Measurements from ENCODE around the gene LRRC28. TPM values are rescaled to one million over a fixed set of nuclear protein-coding genes. Genes with fewer than 3 reads are reported as not detected.

Gene LRRC28
- total and polyA plus RNA-seq, 2 donors (not counting 1 experiment from before 2014, with no cell fraction given), result 20.1 to 23.8 TPM

DNA sequence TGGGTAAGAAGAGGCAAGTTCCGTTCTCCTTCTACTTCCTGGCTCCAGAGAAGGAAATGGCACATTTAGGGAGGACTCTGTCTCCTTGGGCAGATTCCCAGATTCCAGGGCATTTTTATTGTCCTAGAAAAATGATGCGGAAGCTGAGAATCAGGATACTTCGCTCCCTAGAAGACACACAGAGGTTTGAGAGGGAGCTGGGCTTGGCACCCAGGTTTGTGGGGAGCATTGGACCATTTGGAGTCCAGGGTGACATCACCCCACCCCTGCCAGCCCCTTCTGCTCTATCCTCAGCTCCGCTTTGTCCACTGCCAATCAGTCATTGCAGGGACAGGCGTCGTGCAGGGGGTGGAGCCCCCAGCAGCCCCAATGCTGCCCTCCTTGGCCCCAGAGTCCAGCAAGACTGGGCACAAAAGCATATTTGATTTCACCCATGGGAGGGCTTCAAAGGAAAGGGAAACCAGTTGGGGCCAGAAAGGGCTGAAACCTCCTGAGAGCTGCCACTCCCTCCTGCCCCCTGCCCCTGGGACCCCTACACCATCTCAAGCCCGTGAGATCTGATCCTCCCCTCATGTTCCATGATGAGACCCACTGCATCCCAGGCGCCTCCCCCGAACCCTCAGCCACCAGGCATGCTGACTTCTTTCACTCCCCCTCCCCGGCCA is 184.7 kb downstream of the LRRC28 start:
- Histone ChIP-seq H3K4me1 (ENCODE audit: control insufficient read depth, extremely low read depth, insufficient read depth, low read length) (peaks cover 4% of the 10 kb centered on the region), H3K4me2 (ENCODE audit: extremely low read depth, insufficient read depth, low read length) (no peak overlapping the region), H2AFZ (ENCODE audit: low read length) (no peak overlapping the region), H3K9ac (ENCODE audit: insufficient read depth, low read length) (no peak overlapping the region), H3K27me3 (ENCODE audit: control insufficient read depth, insufficient read depth, low read length) (no peaks in the 10 kb centered on the region), H3K4me3 (replicated peaks in 1 of 4; ENCODE audit: control extremely low read depth in 1 of 4, insufficient read depth in 1 of 4, low read depth in 3 of 4, low read length in 4 of 4) (no peak overlapping the region), H4K20me1 (ENCODE audit: control insufficient read depth, extremely low read depth, insufficient read depth, low read length) (no peaks in the 10 kb centered on the region), H3K27ac (ENCODE audit: insufficient read depth, low read length) (no peak overlapping the region), H3K36me3 (ENCODE audit: control insufficient read depth, insufficient read depth, low read length) (no peaks in the 10 kb centered on the region), H3K9me3 (ENCODE audit: control insufficient read depth, insufficient read depth, low read depth, low read length) (no peaks in the 10 kb centered on the region), H3K79me2 (ENCODE audit: control insufficient read depth, insufficient read depth, low read length) (no peaks in the 10 kb centered on the region)
- no peak for DNase-seq (ENCODE audit: low read depth in 2 of 2)
- TF ChIP-seq EZH2 (IDR thresholded peaks at IDR 0.05; ENCODE audit: low read length, missing control alignments) (no peak), CTCF (conservative IDR thresholded peaks at IDR 0.05 in 1 of 2, IDR thresholded peaks at IDR 0.05 in 1 of 2; ENCODE audit: low read depth in 1 of 2, low read length in 2 of 2) (no peak)

DNA sequence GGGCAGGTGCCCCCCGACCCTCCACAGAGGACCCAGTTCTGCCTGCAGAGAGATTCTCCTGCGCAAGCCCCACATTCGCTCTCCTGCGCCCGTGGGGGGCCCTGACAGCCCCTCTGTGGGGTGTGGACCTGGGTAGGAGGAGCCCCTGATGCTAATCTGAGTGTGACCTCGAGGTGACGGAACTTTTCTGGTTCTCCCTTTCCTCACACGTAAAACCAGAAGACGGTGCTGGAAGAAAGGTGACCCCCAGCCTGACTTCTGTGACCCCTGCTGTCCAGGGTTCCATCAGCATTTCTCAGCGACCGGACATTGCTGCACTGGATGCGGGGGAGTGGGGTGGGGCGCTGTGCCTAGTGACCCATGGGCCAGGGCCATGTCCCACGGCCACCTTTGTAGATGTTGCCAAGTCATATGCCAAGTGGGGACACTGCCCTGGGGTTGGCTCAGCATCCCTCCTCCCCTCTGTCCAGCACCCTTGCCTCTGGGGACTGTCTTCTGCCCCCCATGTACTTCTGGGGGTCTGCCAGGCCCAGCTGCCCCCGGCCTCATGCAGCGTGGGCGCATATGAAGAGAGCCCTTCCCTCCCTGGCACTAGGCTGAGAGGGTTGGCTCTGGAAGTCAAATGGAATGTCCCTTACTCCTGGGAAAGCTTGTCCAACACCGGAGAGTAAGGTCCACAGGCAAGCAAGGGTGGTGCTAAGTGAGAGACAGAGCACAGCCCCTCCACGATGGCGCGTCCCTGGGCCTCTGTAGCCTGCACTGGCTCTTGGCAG is 185.4 kb downstream of the LRRC28 start:
- H3K4me3 ChIP-seq (replicated peaks in 1 of 4; ENCODE audit: control extremely low read depth in 1 of 4, insufficient read depth in 1 of 4, low read depth in 3 of 4, low read length in 4 of 4), result no peak overlapping the region
- peaks cover 7% of the 10 kb centered on the region for H3K4me1 ChIP-seq (ENCODE audit: control insufficient read depth, extremely low read depth, insufficient read depth, low read length)
- no peak for DNase-seq (ENCODE audit: low read depth in 2 of 2)
- no peak overlapping the region for H3K27ac ChIP-seq (ENCODE audit: insufficient read depth, low read length)
- H3K9me3 ChIP-seq (ENCODE audit: control insufficient read depth, insufficient read depth, low read depth, low read length), result no peaks in the 10 kb centered on the region
- H3K27me3 ChIP-seq (ENCODE audit: control insufficient read depth, insufficient read depth, low read length), result no peaks in the 10 kb centered on the region
- no peak overlapping the region for H3K9ac ChIP-seq (ENCODE audit: insufficient read depth, low read length)
- H2AFZ ChIP-seq (ENCODE audit: low read length), result no peak overlapping the region
- no peaks in the 10 kb centered on the region for H4K20me1 ChIP-seq (ENCODE audit: control insufficient read depth, extremely low read depth, insufficient read depth, low read length)
- H3K4me2 ChIP-seq (ENCODE audit: extremely low read depth, insufficient read depth, low read length), result no peak overlapping the region
- no peaks in the 10 kb centered on the region for H3K79me2 ChIP-seq (ENCODE audit: control insufficient read depth, insufficient read depth, low read length)
- no peak for TF ChIP-seq EZH2 (IDR thresholded peaks at IDR 0.05; ENCODE audit: low read length, missing control alignments)
- no peaks in the 10 kb centered on the region for H3K36me3 ChIP-seq (ENCODE audit: control insufficient read depth, insufficient read depth, low read length)

- Histone ChIP-seq H3K36me3 (ENCODE audit: control insufficient read depth, insufficient read depth, low read length) (no peaks in the 10 kb centered on the region), H2AFZ (ENCODE audit: low read length) (no peak overlapping the region), H3K4me1 (ENCODE audit: control insufficient read depth, extremely low read depth, insufficient read depth, low read length) (peaks cover 11% of the 10 kb centered on the region), H3K27me3 (ENCODE audit: control insufficient read depth, insufficient read depth, low read length) (no peaks in the 10 kb centered on the region), H3K4me2 (ENCODE audit: extremely low read depth, insufficient read depth, low read length) (no peak overlapping the region), H3K4me3 (replicated peaks in 1 of 4; ENCODE audit: control extremely low read depth in 1 of 4, insufficient read depth in 1 of 4, low read depth in 3 of 4, low read length in 4 of 4) (no peak overlapping the region), H3K9ac (ENCODE audit: insufficient read depth, low read length) (no peak overlapping the region), H3K27ac (ENCODE audit: insufficient read depth, low read length) (no peak overlapping the region), H3K79me2 (ENCODE audit: control insufficient read depth, insufficient read depth, low read length) (no peaks in the 10 kb centered on the region), H3K9me3 (ENCODE audit: control insufficient read depth, insufficient read depth, low read depth, low read length) (no peaks in the 10 kb centered on the region), H4K20me1 (ENCODE audit: control insufficient read depth, extremely low read depth, insufficient read depth, low read length) (no peaks in the 10 kb centered on the region)
- DNase-seq (ENCODE audit: low read depth in 2 of 2), result no peak
- no peak for TF ChIP-seq EZH2 (IDR thresholded peaks at IDR 0.05; ENCODE audit: low read length, missing control alignments)
- no peak for TF ChIP-seq CTCF (conservative IDR thresholded peaks at IDR 0.05 in 1 of 2, IDR thresholded peaks at IDR 0.05 in 1 of 2; ENCODE audit: low read depth in 1 of 2, low read length in 2 of 2)
These were observed 186.3 kb downstream of the LRRC28 start for GRCh38 chr15:99437315-99438223.
